ENCODE measurements around the gene POT1.

The POT1 gene

DNA sequence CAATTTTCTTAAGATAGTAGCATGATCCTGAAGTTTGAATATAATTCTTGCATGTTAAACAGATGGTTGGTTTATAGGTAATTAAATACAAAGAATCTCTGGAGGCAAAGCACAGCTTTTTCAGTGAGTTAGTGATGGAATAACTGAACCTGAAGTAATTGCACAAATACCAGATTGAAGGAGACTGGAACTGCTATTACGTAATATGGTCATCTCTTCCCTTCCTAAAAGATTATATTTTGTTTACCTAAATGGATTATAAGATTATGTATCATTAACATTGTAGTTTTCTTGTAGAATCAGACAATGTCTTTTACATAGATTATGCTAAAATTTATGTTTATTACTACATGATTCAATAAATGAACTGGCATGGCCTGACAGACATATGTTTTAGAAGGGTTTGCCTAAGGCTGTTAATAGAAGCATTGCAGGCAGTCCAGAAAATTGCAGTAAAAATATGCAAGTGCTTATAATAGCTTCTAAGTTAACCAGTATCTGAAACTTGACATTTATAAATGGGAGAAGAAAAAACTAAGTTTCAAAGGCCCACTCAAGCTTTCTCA lies 128.2 kb downstream of the POT1 start:
- no peak for DNase-seq

DNA sequence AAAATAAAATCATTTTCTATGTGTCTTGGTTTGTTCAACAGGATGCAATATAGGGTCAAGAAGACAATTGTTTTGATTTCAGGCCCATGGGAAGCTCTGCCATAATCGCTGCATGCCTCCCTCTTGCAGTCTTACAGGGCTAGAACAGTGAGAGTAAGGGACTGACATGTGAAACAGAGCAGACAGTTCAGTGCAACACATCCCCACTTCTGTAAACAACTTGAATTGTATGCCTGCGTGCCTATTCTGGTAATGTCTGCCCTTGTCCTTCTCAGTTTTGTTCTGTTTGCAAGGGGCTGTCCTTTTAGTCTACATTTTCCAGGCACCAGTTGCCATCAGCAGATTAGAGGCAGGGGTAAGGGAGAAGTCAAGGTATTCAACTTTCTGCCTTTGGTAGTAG lies 129.2 kb downstream of the POT1 start:
- no peak for DNase-seq

GRCh38 chr7:124799448-124799847 lies 130.2 kb downstream of the POT1 start:
- no peak for DNase-seq

- DNase-seq: no peak
Observed at GRCh38 chr7:124796771-124797170, 132.9 kb downstream of the POT1 start.

GRCh38 chr7:124792696-124793095 lies 136.9 kb downstream of the POT1 start:
- DNase-seq: no peak

- DNase-seq: no peak
Observed at GRCh38 chr7:124792002-124792401, 137.6 kb downstream of the POT1 start.

DNA sequence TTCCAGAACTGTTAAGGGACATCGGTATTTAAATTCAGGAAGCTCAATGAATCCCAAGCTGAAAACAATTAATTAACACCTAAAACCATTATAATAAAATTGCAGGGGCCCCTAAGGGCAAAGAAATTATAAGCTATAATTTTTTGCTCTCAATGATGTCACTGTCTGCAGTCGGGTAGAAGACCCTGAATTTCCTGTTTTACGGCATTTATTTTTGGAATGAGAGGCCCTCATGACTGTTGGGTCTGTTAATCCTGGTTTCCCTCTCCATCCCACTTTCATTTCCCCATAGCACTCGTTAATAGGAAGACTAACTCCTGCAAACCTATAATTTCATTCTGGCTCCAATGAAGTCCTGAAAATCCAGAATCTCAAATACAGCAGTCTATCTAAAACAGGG lies 138.2 kb downstream of the POT1 start:
- no peak for DNase-seq

DNA sequence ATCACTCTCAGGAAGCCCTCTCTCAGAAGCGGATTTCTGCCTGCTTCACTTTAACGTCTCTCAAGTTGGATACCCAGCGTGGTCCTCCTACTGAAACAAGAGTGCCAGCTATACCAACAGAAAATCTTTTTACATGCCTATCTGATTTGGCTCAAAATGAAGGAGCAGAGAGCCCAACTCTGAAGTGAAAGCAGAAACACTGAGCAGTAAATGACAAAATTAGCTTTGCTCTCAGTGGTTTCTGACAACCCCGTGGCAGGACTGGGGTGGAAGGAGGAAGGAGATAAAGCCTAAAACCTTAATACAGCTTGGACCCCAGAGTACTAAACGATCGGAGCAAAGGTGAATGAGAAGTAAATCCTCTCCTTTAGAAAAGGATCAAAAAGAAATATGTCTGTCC lies 139.0 kb downstream of the POT1 start:
- DNase-seq: no peak

DNA sequence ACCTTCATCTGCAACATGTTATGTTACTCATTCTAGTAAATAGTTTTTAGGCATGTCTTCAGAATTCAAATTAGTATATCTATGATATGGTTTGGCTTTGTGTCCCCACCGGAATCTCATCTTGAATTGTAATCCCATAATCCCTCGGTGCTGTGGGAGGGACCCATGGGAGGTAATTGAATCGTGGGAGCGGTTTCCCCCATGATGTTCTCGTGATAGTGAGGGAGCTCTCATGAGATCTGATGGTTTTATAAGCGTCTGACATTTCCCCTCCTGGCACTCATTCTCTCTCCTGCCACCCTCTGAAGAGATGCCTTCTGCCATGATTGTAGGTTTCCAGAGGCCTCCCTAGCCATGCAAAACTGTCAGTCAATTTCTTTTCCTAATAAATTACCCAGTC lies 143.6 kb downstream of the POT1 start:
- DNase-seq: no peak

- peak; percentile 46 to 62 for DNase-seq
Observed at GRCh38 chr7:124784879-124785818, 144.5 kb downstream of the POT1 start.

GRCh38 chr7:124783271-124783670 lies 146.4 kb downstream of the POT1 start:
- no peak for DNase-seq

DNA sequence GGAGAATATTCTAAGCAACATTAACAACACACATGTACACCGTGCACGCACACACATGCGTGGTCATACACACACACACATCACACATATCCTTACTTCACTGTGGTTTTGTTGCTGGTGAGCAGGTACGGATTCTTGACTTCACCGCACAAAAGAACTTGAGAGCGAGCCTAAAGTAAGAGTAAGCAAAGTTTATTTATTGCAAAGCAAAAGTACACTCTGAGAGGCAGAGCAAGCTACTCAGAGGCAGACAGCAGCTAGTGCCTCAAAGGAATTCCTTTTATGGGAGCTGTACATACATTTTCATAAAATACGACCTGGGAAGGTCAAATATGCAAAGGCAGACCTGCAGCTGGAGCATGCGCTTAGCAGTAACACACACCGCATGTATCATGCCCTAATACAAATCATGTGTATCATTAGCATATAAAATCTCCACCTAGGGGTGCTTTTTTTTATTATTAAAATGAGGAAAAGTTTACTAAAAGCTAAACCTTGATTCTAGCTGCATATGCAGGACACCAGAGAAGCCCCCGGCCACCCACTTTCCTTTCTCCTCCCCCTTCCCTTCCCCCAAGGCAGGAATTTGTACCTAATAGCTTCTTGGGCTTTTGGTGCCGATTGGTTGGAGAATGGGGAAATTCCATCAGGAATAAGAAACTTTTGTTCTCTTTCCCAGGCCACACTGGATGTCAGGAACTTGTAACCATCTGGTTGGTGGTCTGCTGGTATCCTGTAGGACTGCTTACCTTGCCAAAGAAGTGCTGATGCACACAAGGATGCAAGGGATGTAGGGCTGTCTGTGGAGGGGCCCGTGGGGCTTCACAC lies 147.5 kb downstream of the POT1 start:
- DNase-seq: no peak

- DNase-seq: no peak
Observed at GRCh38 chr7:124781418-124781817, 148.2 kb downstream of the POT1 start.

GRCh38 chr7:124780608-124781007 lies 149.0 kb downstream of the POT1 start:
- no peak for DNase-seq

- DNase-seq: no peak
Observed at GRCh38 chr7:124780056-124780455, 149.6 kb downstream of the POT1 start.

DNA sequence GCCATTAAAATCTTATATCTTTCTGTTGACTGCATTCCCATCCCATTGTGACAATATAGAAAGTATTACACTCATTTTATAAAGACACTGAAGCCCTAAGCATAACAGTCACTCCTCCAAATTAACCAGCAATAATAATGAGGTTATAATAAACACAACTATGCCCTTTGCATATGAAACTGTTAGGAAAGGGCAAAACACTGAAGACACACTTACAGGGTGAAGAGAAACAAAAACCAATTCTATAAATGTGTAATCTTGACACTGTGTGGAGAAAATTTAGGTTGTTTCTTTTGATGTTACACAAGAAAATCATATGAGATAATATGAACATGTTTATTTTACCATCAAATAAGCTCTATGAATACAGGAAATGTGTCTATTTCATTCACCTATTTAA lies 150.0 kb downstream of the POT1 start:
- no peak for DNase-seq

DNA sequence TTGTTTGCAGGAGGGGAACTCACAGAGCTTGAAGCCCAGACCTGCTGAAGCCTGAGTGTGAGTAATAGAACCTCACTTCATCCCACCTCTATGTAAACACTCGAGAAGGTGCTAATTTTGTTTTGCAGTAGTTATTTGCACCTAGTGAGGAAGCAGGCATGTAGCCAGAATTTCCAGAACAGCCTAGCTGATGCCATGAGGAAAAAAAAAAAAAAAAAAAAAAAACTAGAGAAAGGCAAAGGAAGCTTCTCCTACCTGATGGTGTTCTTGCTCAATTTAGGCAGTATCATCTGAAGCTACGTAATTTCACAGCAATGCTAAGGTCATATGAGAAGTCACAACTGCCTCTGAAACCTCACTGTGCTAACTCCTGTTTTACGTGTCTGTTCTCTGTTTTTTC lies 150.4 kb downstream of the POT1 start:
- peak; percentile 61 to 71 for DNase-seq

DNA sequence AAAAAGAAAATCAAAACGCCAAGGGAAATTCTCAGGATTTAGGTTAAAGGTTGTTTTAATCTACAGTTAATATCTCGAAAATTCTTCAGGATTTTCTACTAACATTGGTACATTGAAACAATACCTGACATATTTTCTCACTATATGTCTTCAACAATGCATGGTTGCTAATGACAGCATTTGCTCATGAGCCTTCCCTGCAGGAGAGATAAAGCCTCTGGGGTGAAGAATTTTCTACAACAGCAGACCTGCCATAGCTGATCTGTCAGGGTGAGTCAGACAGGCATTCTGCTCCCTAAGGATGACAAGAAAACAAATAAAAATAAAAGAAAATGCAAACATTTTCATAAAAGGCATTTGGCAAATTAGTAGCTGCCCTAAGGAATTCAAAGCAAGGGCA lies 152.4 kb downstream of the POT1 start:
- no peak for DNase-seq

GRCh38 chr7:124776153-124776552 lies 153.5 kb downstream of the POT1 start:
- no peak for DNase-seq

- DNase-seq: no peak
Observed at GRCh38 chr7:124775422-124775821, 154.2 kb downstream of the POT1 start.

DNA sequence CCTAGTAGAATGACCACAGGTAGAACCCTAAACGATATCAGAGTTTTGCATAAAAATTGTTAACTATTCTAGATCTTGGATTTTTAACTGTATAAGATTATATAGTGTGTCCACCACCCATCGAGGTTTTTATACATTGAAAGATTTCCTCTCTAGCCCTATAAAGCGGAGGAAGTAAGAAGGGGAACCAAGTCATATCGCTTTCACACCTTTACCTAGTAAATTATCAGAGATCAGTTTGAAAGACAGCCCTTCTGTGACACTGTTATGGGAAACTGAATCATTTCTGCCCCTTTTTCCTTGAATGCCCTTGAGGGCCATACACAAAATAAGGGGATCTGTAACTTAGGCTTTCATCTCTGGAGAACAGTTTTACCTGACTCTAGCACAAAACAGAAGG lies 155.7 kb downstream of the POT1 start:
- no peak for DNase-seq

- no peak for DNase-seq
Observed at GRCh38 chr7:124773339-124773738, 156.3 kb downstream of the POT1 start.
